Activated CD4-positive, alpha-beta T cell treated with anti-CD3 and anti-CD28 coated beads for 48 hours (primary cell): Measurements from ENCODE around the gene CAMK2B.
"Not testable (repeated sequence)": the region's sequence is repeated elsewhere in the genome, so short reads cannot be mapped to it uniquely, and the experiment has no call there.

Source experiments
- DNase-seq: peaks from one replicate; pipeline ENCODE4 v3.0.0-alpha.2; 2020

CAMK2B gene

DNA sequence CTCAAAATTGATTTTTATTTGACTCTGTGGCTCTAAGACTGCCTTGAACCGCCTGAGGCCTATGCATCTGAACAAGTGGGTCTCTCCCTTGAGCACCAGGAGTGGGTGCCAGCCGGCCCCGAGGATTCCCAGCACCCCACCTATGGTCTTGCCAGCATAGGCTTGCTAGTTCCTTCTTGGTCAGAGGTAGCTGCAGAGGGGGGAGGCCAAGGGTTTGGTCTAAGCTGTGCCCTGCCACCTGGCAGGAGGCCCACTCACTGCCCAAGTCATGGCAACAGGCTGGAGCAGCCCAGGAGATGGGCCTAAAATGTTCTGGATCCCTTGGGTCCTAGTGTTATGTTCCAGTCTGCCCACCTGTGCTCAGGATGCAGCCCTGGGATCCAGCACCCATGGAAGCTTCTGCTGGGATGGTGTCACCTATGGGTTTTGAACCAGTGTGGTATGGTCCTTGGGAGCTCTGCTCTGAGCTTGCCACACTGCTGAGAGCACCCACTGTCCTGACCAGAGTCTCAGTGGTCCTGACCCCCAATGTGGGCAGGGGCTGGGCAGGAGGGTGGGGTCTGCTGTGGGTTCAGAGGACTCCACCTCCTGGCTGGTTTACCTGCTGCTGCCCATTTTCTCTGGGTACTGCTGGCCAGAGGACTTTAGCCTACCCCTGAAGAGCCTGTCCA is 112.1 kb downstream of the CAMK2B start:
- no peak for DNase-seq

DNA sequence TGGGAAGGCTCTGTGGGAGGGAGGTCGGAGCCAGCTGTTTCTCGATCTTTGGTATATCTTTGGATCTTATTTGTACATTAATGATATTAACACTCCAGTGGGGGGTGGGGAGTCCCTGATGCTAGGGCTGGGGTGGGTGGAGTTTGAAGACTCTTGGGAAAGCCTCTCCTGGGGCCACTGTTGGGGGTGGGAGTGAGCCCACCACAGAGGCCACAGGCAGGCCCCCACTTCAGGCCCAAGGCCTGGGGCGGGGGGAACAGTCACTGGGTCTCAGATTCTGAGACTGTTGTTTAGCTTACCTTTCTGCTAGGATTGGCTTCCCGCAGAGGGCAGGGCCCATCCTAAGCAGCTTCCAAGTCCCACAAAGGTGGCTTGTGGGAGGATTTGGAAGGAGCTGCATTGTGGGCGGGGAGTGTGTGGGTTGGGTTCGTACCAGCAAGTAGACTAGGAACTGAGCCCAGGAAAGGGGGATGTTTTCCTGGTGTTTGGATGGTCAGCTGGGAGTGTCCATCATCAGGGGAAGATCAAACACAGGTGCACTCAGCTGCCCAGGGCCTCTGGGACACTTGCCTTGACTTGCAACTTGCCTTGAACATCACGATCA is 112.7 kb downstream of the CAMK2B start:
- DNase-seq = no peak

DNA sequence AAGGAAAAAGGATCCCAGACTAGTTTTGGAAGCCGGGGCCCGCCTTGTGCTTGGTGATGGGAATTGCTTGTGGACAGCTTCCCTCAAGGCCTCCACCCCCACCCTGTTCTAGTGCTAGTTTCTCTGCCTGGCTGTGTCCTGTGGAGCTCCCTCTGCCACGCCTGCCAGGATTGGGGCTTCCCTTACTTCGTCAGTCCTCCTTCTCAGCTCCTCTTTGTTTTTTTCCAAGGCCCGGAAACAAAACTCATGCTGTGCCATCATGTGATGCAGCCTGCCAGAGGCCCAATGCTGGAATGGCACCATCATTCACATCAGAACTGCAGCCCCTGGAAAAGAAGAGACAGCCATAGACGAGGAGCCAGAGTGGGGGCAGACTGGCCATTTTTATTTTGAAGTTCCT is 113.4 kb downstream of the CAMK2B start:
- DNase-seq = no peak

DNA sequence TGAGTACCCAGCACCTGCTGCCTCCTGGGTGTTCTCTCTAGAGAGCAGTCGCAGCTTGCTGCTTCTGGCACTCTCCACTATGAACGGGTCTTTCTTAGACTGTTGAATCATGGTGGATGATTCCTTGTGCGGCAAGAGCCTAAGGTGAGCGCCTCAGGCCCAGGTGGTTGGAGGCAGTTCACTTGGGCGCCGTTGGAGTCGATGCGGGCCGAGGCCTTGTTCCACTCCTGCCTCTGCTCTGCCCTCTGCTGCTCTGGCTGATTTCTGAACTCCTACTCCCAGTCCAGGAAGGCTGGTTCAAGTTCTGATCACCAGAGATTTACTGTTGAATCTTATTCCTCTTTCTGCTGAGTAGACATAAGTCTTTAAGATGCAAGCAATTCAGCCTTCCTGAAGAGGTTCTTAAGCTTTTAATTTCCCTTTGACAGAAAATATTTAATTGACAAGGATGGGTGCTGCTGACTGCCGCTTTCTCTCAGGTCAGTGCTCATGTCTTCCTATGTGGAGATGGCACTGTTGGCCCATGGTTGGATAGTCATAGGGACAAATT is 114.2 kb downstream of the CAMK2B start:
- DNase-seq = no peak

DNA sequence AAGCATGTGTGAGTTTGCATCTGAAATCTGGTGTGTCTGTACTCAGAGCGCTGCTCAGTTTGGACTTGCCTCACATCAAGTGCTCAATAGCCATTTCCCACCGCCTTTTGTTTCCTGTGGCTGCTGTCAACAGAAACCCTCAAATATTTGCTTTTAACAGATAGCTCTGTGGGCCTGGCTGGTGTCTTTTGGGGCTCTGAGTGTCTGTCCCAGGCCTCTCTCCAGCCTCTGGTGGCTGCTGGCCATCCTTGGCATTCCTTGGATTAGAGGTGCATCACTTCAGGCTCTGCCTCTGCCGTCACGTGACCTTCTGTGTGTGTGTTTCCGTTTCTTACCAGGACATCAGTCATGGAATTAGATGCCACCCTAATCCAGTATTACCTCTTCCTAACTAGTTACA is 115.3 kb downstream of the CAMK2B start:
- no peak for DNase-seq

DNA sequence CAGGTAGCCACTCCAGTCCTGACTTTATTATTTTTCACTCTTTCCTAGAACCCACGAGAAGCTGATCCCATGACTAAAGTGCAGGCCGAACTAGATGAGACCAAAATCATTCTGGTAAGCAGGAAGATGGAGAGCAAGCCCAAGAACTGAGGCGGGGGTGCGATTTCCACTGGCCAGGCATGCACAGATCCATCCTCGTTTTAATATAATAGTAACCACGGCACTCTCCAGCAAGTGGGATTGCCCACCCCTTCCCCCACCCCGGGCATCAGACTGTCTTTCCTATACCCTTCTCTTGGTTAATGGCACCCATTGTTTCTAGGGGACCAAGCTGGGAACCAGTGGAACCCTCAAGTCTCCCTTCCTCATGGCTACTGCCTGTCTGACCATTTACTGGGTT is 117.3 kb downstream of the CAMK2B start:
- no peak for DNase-seq

DNA sequence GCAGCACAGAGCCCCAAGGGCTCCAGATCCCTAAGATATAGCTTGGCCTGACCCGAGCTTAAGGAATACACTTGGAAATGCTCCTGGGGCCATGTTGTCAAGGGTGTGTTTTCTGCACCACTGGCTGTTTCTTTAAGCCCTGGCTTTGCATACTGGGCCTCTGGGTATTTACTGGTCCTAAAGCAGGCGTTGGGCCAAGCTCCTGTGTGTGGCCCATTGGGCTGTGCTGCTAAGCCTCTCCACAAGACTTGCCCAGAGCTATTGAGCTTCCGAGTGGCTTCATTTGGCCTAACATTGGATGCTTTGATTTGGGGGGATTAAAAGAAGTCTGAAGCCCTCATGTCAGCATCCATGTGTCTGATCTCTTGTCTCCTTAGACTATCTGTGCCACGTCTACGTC is 119.4 kb downstream of the CAMK2B start:
- no peak for DNase-seq

DNA sequence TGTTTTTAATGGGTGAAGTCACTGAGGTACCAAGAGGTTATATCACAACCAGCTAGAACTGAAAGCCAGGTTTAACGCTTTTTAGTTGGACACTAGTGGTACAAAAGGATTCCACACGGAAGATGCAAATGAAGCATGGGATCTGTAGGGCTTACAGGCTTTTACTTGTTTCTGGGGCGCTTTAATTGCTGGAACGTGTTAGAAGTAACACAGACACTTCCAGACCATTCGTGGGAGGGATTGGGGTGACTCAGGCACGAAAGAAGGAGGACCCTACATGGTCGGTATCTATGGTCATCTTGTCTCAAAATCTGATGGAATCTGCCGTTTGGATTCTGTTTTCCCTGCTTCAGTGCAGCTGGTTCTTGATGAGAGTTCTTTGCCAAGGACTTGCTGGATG is 123.6 kb downstream of the CAMK2B start:
- DNase-seq = no peak

DNA sequence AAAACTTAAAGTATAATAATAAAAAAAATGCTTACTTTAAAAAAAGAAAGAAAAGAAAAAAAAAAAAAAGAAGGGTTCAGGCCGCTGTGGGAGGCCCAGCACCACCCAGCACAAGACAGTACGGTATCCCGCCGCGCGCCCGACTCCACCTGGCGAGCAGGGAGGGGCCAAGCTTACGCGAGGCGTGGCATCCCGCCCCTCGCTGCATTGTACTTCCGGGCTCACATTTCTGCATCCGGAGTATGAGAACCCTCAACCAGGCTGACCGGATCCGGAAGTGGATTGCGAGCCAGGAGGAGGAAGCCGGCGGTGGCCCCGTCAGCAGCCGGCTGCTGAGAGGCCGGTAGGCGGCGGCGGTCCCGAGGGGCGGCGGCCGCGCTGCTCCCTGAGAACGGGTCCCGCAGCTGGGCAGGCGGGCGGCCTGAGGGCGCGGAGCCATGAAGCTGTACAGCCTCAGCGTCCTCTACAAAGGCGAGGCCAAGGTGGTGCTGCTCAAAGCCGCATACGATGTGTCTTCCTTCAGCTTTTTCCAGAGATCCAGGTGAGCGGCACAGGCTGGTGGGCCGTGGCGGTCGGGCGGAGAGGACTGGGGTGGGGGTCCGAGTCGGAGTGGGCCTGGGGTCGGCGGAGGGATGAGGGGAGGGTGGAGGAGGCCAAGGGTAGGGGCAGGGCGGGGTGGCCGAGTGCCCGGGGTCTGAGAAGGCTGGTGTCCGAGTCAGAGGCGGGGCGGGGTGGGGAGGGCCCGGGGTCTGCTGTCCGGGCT is 124.5 kb downstream of the CAMK2B start, which contains the start of gene YKT6:
Gene YKT6 (plus strand): TSS at position 280 of the 763 bp plus-strand sequence. CDS start 158 bp downstream, at position 438.
- peak; percentile 97 for DNase-seq

DNA sequence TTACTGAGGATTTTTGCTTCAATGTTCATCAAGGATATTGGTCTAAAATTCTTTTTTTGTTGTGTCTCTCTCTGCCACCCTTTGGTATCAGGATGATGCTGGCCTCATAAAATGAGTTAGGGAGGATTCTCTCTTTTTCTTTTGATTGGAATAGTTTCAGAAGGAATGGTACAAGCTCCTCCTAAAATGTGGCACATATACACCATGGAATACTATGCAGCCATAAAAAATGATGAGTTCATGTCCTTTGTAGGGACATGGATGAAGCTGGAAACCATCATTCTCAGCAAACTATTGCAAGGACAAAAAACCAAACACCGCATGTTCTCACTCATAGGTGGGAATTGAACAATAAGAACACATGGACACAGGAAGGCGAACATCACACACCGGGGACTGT is 125.2 kb downstream of the CAMK2B start:
- not testable (repeated sequence) for DNase-seq

DNA sequence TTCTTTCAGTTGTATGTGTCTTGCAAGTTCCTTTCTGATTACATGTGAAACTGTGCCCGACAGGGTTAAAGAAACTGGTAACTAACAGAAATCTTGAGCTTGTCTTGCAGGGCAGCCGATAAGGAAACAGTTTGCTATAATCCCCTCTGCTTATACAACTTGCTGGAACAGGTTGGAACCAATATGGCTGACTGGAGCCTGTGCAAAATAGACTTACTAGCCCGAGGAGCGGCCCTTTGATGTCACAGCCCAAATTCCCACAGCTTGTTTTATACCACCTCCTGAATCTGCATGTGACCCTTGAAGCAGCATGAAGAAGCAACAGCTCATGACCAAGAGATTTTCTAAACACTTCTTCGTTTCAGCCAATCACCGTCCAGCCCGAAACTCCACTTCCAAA is 127.9 kb downstream of the CAMK2B start:
- no peak for DNase-seq

DNA sequence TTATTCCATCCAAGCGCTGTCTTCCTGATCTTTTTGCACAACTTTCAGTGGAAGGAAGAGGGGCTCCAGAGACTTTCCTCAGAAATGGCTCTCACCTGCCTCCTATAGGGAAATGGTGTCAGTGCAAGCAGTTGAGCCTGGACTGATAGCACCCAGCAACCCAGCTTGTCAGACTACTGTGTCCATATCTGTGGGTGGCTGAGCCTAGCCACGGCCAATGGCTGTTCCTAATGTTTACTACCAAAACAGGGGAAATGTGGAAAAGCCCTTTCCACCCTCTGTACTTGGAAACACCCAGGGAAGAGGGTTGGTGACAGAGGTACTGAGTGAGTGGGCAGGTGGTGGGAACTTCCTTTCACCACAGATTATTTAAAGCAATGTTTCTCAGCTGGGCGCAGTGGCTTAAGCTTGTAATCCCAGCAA is 128.9 kb downstream of the CAMK2B start:
- DNase-seq = peak; percentile 46

DNA sequence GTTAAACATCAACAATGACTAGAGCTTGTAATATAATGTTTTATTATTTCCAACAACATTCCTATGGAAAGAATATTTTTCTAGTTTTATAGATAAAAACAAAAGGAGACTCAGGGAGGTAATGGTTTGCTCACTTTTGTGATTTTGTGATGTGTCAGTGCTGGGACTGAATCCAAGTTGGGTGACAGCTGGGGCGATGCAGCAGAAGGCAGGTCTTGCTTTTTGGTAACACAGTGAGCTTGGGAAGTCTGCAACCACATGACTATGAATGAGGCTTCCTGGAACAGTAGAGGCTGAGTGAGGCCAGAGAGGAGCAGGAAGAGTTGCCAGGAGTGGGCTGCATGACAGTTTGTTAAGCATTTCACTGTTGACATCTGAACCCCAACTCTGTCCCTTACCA is 129.5 kb downstream of the CAMK2B start:
- no peak for DNase-seq

DNA sequence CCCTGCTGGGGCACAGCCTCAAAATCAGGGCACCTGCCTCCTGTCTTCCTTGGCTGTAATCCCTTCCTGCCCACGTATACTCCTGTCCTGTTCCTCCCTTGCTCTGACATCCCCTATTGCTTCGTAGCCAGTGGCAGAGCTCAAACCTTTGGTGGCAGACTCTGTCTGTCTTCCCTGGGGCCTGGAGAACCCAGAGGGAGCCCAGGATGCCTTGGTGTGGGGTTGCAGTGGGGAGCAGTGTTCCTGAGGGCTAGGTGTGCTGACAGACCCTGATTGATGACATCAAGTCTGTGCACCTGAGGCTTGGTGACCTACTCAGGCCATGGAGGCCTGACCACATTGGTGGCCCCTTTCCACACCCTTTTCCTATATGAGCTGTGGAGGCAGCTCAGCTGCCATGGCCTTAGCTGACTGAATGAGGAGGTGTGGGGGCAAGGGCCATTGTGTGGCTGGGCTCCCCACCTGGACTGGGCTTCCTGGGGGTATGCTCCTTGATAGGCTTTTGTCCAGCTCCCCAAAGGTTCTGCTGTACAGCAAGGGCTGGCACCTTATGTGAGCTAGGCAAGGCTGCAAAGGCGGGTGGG is 130.7 kb downstream of the CAMK2B start:
- DNase-seq = no peak

DNA sequence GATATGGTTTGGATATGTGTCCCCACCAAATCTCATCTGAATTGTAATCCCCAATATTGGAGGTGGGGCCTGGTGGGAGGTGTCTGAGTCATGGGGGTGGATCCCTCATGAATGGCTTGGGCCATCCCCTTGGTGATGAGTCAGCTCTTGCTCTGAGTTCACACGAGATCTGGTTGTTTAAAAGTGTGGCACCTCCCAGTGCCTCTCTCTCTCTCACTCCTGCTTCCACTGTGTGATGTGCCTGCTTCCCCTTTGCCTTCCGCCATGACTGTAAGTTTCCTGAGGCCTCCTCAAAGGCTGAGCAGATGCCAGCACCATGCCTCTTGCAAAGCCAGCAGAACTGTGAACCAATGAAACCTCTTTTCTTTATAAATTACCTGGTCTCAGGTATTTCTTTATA is 131.3 kb downstream of the CAMK2B start:
- peak; percentile 71 for DNase-seq

DNA sequence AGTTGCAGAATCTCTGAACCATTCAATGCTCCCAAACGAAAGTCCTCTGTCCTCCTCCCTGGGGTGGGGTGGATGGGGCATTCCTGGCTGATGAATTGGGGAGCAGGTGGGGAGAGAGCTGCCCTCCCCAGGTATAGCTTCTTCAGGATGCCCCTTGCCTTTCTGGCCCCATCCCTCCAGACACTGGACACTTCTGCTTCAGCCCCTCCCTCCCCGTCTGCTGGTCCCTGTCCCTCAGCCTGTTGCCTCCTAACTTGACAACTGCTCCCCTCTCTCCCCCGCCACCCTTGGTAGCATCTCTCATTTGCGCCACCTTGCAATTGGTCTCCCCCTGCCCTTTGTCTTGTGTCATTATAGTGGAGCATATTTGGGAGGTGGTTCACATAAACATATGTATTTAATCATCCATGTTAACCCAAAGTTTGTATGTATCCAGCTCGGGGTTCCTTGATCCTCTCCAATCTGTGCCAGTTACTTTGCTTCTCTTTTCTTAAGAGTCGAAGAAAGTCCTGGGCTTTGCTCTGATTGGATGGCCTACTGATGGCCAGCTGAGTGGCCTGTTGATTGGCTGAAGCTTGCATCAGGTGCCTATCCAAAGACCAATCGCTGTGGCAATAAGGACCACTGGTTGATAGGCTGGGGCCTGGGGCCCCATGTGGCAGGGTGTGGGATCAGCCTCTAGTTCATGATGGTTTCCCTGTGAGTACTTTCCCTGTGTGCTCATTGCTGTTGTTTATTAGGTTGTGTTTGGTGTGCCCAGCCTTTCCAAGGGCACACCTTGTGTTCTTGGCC is 132.2 kb downstream of the CAMK2B start:
- peak; percentile 21 for DNase-seq

DNA sequence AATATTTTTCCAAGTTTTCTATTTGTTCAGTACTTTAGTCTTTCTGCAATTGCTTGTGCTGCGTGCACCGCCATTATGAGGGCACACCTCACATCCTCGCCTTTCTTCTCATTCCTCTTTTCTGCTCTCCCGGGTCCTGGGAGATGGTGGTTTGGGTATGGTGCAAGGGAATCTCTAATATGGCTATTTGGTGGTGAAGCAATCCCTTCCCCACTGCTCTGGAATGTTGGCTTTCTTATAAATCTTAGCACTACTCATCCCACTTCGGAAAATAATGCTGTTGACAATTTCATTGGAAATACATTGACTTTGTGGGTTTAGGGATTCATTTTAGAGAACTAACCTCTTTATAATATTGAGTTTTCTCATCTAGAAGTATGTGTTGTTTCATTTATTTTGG is 134.2 kb downstream of the CAMK2B start:
- no peak for DNase-seq

DNA sequence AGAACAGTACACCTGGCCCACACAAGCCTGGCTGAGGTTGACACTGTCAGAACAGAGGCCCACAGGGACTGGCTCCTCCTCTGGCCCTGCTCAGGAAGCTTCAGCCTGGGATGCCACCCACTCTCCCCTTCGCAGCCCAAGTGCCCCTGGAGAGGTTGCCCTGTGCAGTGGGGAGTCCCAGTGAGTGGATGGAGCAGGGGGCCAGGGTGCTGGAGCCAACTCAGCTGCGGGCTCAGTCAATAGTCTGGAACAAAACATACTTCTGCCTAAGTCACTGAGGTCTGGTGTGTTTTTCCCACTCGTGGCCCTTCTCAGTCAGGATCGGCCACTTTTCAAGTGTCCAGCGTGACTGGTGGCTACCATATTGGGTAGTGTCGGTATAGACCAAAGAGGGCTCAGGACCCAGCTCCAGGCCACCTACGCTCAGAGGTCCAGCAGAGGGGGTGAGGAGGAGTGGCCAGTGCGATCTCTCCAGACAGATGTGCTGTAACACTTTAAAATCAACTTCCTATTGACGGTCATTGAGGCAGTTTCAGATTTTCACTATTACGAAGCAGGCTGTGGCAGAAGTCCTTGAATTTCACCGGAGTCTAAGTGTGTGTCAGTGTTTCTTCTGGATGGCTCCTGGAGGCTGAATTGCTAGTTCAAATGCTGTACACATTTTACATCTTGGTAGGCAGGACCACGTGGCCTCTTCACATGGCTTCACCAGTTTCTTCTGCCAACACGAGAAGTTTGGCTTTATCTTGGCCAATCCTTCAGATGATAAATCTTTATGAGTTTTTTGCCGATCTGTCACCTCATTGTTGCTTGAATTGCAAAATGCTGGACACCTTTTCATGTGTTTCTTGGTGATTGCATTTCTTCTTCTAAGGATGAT is 135.2 kb downstream of the CAMK2B start:
- no peak for DNase-seq

DNA sequence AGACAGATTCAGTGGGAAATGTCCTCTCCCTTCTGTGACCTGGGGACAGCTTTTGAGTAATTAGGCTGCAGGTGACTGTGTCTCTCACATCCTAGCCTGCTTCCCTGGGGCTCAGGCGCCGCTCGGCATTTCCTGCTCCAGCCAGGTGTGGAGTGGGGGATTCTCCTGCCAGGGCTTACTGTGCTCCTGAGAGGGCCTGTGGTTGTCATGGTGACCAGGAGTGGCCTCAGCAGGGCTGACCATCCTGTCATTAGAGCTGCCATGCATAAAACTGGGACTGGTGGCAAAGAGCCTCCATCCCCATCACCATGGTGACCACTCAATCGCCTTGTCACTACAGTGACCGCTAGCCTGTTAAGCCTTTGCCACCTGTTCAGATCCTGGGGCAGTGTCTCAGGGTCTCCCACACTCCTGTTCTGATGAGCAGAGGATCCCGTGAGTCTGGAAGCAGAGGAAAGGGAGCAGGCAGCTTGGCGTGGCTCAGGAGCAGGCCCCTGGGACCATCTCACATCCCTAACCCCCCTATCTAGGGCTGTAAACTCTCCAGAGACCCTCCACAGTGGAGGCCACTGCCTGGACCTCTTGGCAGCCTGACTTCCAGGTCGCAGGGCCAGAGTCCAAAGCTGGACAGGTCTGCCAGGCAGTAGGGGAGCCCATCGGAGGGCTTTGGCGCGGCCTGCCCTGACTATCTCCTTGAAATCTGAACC is 136.0 kb downstream of the CAMK2B start, which contains the start of gene GCK:
Gene GCK (minus strand): TSS at position 154 of the 707 bp plus-strand sequence. CDS start 486 bp downstream, outside the sequence.
- no peak for DNase-seq

DNA sequence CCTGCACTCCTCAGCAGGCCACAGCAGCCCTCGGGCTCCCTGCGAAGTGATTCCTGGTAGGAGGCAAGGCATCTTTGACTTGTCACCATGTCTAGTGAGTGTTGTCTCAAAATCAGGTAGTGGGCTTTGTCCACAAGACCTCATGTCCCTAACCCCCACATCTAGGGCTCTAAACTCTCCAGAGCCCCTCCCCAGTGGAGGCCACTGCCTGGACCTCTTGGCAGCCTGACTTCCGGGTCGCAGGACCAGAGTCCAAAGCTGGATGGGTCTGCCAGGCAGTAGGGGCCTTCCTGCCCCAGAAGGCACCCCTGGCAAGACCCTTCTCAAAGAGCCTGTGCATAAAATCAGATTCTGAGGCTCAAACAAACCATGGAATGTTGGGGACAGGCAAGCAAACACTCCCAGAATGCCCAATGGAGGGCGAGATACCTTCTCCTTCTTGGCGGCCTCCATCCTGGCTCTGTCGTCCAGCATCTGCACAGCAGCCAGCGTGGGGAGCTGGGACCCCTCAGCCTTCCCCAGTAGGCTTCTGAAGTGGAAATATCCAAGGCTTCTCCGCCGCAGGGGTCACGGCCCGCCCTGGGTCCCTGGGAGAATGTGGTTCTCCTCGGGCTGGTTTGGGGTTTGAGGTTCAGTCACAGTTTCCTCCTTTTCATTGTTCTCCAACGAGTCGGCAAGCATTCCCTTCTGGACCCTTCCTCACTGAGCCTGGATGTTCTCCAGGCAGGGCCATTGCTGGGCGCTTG is 136.7 kb downstream of the CAMK2B start:
- no peak for DNase-seq
